Measurements from ENCODE around the gene DAAM1.

DAAM1 gene

GRCh38 chr14:59268011-59268410 is 79.5 kb downstream of the DAAM1 start:
- no peaks in the 10 kb centered on the region for H3K9me3 ChIP-seq (ENCODE audit: control insufficient read depth, low read length)
- H3K9ac ChIP-seq: no peak overlapping the region
- no peak overlapping the region for H3K4me3 ChIP-seq (ENCODE audit: low read depth, low read length)
- no peak overlapping the region for H3K27ac ChIP-seq
- peaks cover 14% of the 10 kb centered on the region for H3K79me2 ChIP-seq
- TF ChIP-seq, protein P1, sequence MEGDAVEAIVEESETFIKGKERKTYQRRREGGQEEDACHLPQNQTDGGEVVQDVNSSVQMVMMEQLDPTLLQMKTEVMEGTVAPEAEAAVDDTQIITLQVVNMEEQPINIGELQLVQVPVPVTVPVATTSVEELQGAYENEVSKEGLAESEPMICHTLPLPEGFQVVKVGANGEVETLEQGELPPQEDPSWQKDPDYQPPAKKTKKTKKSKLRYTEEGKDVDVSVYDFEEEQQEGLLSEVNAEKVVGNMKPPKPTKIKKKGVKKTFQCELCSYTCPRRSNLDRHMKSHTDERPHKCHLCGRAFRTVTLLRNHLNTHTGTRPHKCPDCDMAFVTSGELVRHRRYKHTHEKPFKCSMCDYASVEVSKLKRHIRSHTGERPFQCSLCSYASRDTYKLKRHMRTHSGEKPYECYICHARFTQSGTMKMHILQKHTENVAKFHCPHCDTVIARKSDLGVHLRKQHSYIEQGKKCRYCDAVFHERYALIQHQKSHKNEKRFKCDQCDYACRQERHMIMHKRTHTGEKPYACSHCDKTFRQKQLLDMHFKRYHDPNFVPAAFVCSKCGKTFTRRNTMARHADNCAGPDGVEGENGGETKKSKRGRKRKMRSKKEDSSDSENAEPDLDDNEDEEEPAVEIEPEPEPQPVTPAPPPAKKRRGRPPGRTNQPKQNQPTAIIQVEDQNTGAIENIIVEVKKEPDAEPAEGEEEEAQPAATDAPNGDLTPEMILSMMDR (IDR thresholded peaks at IDR 0.05): no peak
- peaks cover 35% of the 10 kb centered on the region for H3K4me1 ChIP-seq
- H3K27me3 ChIP-seq (ENCODE audit: control insufficient read depth, insufficient read depth, low read length): no peaks in the 10 kb centered on the region
- no peak overlapping the region for H2AFZ ChIP-seq
- no peaks in the 10 kb centered on the region for H3K36me3 ChIP-seq (ENCODE audit: control insufficient read depth, insufficient read depth, low read length)
- H3K4me2 ChIP-seq (ENCODE audit: low read length): no peak overlapping the region

- Histone ChIP-seq H3K9me3 (ENCODE audit: control insufficient read depth, low read length) (no peaks in the 10 kb centered on the region), H3K4me2 (ENCODE audit: low read length) (peak overlapping the region; percentile 13), H3K9ac (no peak overlapping the region), H3K27me3 (ENCODE audit: control insufficient read depth, insufficient read depth, low read length) (no peaks in the 10 kb centered on the region), H3K36me3 (ENCODE audit: control insufficient read depth, insufficient read depth, low read length) (no peaks in the 10 kb centered on the region), H3K79me2 (peaks cover 14% of the 10 kb centered on the region), H3K4me3 (ENCODE audit: low read depth, low read length) (no peak overlapping the region), H3K27ac (peak overlapping the region; percentile 84), H2AFZ (peak overlapping the region; percentile 19), H3K4me1 (peaks cover 31% of the 10 kb centered on the region)
- TF ChIP-seq, protein P1 (IDR thresholded peaks at IDR 0.05): no peak
Observed at GRCh38 chr14:59268858-59269257, 80.4 kb downstream of the DAAM1 start.

- no peaks in the 10 kb centered on the region for H3K9me3 ChIP-seq (ENCODE audit: control insufficient read depth, low read length)
- TF ChIP-seq, protein P1 (IDR thresholded peaks at IDR 0.05): no peak
- peaks cover 14% of the 10 kb centered on the region for H3K79me2 ChIP-seq
- peak overlapping the region; percentile 13 for H3K4me2 ChIP-seq (ENCODE audit: low read length)
- no peak overlapping the region for H3K4me3 ChIP-seq (ENCODE audit: low read depth, low read length)
- no peaks in the 10 kb centered on the region for H3K36me3 ChIP-seq (ENCODE audit: control insufficient read depth, insufficient read depth, low read length)
- peak overlapping the region; percentile 84 for H3K27ac ChIP-seq
- peaks cover 33% of the 10 kb centered on the region for H3K4me1 ChIP-seq
- H3K27me3 ChIP-seq (ENCODE audit: control insufficient read depth, insufficient read depth, low read length): no peaks in the 10 kb centered on the region
- peak overlapping the region; percentile 19 for H2AFZ ChIP-seq
- H3K9ac ChIP-seq: no peak overlapping the region
Observed at GRCh38 chr14:59269466-59269865, 81.0 kb downstream of the DAAM1 start.

- H2AFZ ChIP-seq: no peak overlapping the region
- H3K27me3 ChIP-seq (ENCODE audit: control insufficient read depth, insufficient read depth, low read length): no peaks in the 10 kb centered on the region
- H3K36me3 ChIP-seq (ENCODE audit: control insufficient read depth, insufficient read depth, low read length): no peaks in the 10 kb centered on the region
- H3K79me2 ChIP-seq: peaks cover 3% of the 10 kb centered on the region
- no peak overlapping the region for H3K9ac ChIP-seq
- H3K4me2 ChIP-seq (ENCODE audit: low read length): no peak overlapping the region
- H3K27ac ChIP-seq: peak overlapping the region; percentile 84
- H3K9me3 ChIP-seq (ENCODE audit: control insufficient read depth, low read length): no peaks in the 10 kb centered on the region
- H3K4me1 ChIP-seq: peaks cover 40% of the 10 kb centered on the region
- H3K4me3 ChIP-seq (ENCODE audit: low read depth, low read length): no peak overlapping the region
- TF ChIP-seq, protein P1 (IDR thresholded peaks at IDR 0.05): no peak
Observed at GRCh38 chr14:59271256-59271655, 82.8 kb downstream of the DAAM1 start.

GRCh38 chr14:59271734-59272133 is 83.3 kb downstream of the DAAM1 start:
- Histone ChIP-seq H3K4me3 (ENCODE audit: low read depth, low read length) (no peak overlapping the region), H3K9ac (no peak overlapping the region), H2AFZ (no peak overlapping the region), H3K4me2 (ENCODE audit: low read length) (no peak overlapping the region), H3K27me3 (ENCODE audit: control insufficient read depth, insufficient read depth, low read length) (no peaks in the 10 kb centered on the region), H3K9me3 (ENCODE audit: control insufficient read depth, low read length) (no peaks in the 10 kb centered on the region), H3K79me2 (peaks cover 3% of the 10 kb centered on the region), H3K36me3 (ENCODE audit: control insufficient read depth, insufficient read depth, low read length) (no peaks in the 10 kb centered on the region), H3K4me1 (peaks cover 40% of the 10 kb centered on the region), H3K27ac (peak overlapping the region; percentile 0)
- TF ChIP-seq, protein P1 (IDR thresholded peaks at IDR 0.05): no peak
